Suprapubic skin (tissue), 4 donors: ENCODE data around the gene APOOL.
"Not testable (repeated sequence)": the region's sequence is repeated elsewhere in the genome, so short reads cannot be mapped to it uniquely, and the experiment has no call there.

Experiments used
- EP300 ChIP-seq: sonication (generic); formaldehyde crosslinking; IDR thresholded peaks from one replicate; pipeline ENCODE4 v1.6.1; 2017; ENCODE audit warnings: antibody characterized with exemption
- POLR2A ChIP-seq, 2 donors: fragments of 450-650 bp; IDR thresholded peaks; one replicate each; pipeline ENCODE4 v1.6.1; 2017; ENCODE audit warnings: antibody characterized with exemption in 2 of 2, mild to moderate bottlenecking in 2 of 2, moderate library complexity in 2 of 2
- POLR2AphosphoS5 ChIP-seq, 3 donors: sonication (generic); formaldehyde crosslinking; IDR thresholded peaks; one replicate each; pipeline ENCODE4 v1.6.1; 2017; ENCODE audit warnings: antibody characterized with exemption in 3 of 3
- TF ChIP-seq, protein P1 (sequence below), 2 donors: fragments of 200-600 bp in 1 of 2; fragments of 450-650 bp in 1 of 2; sonication (generic) in 1 of 2; IDR thresholded peaks; one replicate each; pipeline ENCODE4 v1.5.1; 2016 to 2019; ENCODE audit warnings: antibody characterized with exemption in 2 of 2, mild to moderate bottlenecking in 1 of 2, moderate library complexity in 1 of 2

GRCh38 chrX:85077247-85077646, 73.6 kb downstream of the APOOL start:
- TF ChIP-seq, protein P1, sequence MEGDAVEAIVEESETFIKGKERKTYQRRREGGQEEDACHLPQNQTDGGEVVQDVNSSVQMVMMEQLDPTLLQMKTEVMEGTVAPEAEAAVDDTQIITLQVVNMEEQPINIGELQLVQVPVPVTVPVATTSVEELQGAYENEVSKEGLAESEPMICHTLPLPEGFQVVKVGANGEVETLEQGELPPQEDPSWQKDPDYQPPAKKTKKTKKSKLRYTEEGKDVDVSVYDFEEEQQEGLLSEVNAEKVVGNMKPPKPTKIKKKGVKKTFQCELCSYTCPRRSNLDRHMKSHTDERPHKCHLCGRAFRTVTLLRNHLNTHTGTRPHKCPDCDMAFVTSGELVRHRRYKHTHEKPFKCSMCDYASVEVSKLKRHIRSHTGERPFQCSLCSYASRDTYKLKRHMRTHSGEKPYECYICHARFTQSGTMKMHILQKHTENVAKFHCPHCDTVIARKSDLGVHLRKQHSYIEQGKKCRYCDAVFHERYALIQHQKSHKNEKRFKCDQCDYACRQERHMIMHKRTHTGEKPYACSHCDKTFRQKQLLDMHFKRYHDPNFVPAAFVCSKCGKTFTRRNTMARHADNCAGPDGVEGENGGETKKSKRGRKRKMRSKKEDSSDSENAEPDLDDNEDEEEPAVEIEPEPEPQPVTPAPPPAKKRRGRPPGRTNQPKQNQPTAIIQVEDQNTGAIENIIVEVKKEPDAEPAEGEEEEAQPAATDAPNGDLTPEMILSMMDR (IDR thresholded peaks at IDR 0.05): not testable (repeated sequence)
- TF ChIP-seq POLR2AphosphoS5 (IDR thresholded peaks at IDR 0.05); POLR2A (IDR thresholded peaks at IDR 0.05); EP300: not testable (repeated sequence)
